Mammary epithelial cell (primary cell): ENCODE data around the gene CCL25.

ENCODE experiments used
- EZH2 ChIP-seq: IDR thresholded peaks from 2 replicates; pipeline ENCODE4 v1.6.1; 2012; ENCODE audit warnings: low read length, inconsistent platforms, borderline replicate concordance
- TF ChIP-seq, protein P1 (sequence below), 2 donors: IDR thresholded peaks in 1 of 2; conservative IDR thresholded peaks in 1 of 2; 2 replicates each; pipeline ENCODE4 v1.5.1; 2011 to 2012; ENCODE audit warnings: inconsistent platforms in 2 of 2, low read length in 2 of 2, mild to moderate bottlenecking in 2 of 2, control low read depth in 1 of 2, low read depth in 1 of 2; ENCODE audit not compliant: insufficient read depth in 1 of 2; ENCODE audit errors: extremely low read depth in 1 of 2

DNA sequence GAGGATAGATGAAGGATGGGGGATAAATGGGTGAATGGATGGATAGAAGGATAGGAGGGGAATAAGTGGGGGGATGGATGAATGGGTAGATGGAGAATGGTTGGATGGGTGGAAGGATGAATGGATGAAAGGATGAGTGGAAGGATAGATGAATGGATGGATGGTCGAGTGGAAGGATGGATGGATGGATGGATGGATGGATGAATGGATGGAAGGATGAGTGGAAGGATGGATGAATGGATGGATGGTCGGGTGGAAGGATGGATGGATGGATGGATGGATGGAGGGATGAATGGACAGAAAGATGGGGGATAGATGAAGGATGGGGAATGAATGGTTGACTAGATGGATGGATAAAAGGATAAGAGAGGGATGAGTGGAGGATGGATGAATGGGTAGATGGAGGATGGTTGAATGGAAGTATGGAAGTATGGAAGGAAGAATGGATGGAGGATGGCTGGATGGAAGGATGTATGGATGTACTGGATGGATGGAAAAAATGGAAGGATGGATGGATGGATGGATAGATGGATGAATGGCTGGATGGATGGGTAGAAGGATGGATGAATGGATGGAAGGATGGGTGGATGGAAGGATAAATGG, 54.8 kb downstream of the CCL25 start:
- TF ChIP-seq, protein P1, sequence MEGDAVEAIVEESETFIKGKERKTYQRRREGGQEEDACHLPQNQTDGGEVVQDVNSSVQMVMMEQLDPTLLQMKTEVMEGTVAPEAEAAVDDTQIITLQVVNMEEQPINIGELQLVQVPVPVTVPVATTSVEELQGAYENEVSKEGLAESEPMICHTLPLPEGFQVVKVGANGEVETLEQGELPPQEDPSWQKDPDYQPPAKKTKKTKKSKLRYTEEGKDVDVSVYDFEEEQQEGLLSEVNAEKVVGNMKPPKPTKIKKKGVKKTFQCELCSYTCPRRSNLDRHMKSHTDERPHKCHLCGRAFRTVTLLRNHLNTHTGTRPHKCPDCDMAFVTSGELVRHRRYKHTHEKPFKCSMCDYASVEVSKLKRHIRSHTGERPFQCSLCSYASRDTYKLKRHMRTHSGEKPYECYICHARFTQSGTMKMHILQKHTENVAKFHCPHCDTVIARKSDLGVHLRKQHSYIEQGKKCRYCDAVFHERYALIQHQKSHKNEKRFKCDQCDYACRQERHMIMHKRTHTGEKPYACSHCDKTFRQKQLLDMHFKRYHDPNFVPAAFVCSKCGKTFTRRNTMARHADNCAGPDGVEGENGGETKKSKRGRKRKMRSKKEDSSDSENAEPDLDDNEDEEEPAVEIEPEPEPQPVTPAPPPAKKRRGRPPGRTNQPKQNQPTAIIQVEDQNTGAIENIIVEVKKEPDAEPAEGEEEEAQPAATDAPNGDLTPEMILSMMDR (conservative IDR thresholded peaks at IDR 0.05 in 1 of 2, IDR thresholded peaks at IDR 0.05 in 1 of 2; ENCODE audit: extremely low read depth in 1 of 2, insufficient read depth in 1 of 2, low read depth in 1 of 2, low read length in 2 of 2), result no peak
- no peak for TF ChIP-seq EZH2
